ENCODE results near the gene CDPF1. TPM values are rescaled to one million over a fixed set of nuclear protein-coding genes. Genes with fewer than 3 reads are reported as not detected.

CDPF1 gene
- total RNA-seq, 2 donors from 2014 or later = 16.2 to 20.6 TPM

DNA sequence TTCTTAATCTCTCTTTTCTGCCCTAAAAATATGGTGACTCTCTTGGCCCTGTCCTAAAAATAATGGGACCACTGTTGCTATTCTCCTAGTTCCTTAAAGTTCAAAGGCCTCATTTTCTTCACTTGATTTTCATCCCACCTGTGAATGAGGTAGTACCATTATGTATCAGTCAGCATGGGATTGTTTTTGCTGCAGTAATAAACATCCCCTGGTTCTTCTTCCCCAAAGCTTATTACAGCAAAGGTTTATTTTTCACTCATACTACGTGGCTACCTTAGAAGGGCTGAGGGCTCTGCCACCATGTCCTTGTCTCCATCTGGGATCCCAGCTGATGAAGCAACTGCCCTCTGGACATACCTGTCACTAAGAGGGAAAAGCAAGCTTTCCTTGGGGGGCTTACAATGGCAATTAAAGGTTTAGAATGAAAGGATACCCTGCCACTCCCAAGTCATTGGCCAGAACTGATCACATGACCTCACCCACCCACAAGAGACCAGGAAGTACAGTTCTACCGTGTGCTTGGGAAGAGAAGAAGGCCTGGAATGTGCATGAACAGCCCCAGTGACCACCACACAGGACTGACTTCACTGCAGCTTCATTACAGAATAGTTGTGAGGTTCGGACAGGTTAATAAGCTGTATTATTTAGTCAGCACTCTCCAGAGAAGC, 25.5 kb upstream of the CDPF1 start:
- no peak for TF ChIP-seq POLR2A (IDR thresholded peaks at IDR 0.05)
- Histone ChIP-seq H3K4me3 (no peak overlapping the region), H3K4me1 (replicated peaks) (no peaks in the 10 kb centered on the region), H3K27me3 (replicated peaks; ENCODE audit: insufficient read depth) (no peaks in the 10 kb centered on the region), H3K9me3 (no peaks in the 10 kb centered on the region), H3K36me3 (peaks cover 2 to 21% of the 10 kb centered on the region in 2 donors), H3K27ac (no peak overlapping the region)
- no peak for DNase-seq (ENCODE audit: low spot score)
- 71% methylated on average over 3 of the region's 3 CpGs for WGBS
- intact Hi-C loops (cut with DNase I) = no loop called here

DNA sequence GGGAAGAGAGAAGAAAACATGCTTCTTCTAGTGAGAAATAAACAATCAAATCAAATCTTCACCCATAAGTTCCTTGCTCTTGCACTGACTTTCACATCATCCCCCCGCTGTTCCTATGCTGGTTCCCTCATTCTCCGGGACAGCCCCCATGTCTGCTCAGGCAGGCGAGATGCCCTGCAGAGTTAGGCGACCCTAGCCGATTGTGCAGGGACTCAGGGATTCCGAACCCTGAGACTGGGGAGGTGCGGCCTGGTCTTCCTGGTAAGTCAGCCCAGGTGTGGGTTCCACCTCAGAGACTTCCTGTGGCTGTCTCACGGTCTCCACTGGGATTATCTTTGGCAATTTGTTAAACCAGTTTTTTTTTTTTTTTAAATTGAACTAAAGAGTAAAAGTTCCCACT, 24.3 kb upstream of the CDPF1 start:
- TF ChIP-seq POLR2A (IDR thresholded peaks at IDR 0.05) = no peak
- TF ChIP-seq POLR2AphosphoS5 (IDR thresholded peaks at IDR 0.05) = no peak
- TF ChIP-seq, protein P1, sequence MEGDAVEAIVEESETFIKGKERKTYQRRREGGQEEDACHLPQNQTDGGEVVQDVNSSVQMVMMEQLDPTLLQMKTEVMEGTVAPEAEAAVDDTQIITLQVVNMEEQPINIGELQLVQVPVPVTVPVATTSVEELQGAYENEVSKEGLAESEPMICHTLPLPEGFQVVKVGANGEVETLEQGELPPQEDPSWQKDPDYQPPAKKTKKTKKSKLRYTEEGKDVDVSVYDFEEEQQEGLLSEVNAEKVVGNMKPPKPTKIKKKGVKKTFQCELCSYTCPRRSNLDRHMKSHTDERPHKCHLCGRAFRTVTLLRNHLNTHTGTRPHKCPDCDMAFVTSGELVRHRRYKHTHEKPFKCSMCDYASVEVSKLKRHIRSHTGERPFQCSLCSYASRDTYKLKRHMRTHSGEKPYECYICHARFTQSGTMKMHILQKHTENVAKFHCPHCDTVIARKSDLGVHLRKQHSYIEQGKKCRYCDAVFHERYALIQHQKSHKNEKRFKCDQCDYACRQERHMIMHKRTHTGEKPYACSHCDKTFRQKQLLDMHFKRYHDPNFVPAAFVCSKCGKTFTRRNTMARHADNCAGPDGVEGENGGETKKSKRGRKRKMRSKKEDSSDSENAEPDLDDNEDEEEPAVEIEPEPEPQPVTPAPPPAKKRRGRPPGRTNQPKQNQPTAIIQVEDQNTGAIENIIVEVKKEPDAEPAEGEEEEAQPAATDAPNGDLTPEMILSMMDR (IDR thresholded peaks at IDR 0.05) = no peak
- Histone ChIP-seq H3K27me3 (replicated peaks; ENCODE audit: insufficient read depth) (no peaks in the 10 kb centered on the region), H3K36me3 (peaks cover 2 to 21% of the 10 kb centered on the region in 2 donors)

DNA sequence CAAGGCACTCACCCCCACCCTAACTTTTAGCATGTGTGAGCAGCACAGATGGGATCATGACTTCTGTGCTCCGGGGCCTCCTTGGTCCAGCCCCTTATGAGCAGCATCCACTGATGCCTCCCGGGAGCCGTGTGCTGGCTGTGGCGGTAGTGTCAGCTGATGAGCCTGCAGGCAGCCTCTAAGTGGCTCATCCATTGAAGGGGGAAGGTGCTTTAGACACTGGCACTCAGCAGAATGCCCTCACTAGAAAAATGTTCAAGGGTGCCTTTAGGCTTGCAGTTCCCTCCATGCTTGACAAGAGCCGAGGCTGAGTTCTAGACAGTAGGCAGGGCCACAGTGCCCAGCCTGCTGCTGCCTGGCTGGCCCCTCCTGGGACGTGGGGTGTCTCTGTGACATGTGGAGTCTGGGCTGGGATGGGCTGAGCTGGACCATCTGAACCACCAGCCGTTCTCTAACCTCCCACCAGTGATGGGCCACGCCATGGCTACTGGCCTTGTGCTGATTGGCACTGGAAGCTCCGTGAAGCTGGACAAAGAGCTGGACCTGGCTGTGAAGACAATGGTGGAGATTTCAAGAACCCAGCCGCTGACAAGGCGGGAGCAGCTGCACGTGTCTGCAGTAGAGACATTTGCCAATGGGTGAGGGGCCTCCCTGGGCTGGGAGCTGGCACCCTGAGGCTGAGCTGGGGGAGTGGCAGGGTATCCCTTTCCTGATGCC, 23.5 kb upstream of the CDPF1 start:
- Histone ChIP-seq H3K27ac (no peak overlapping the region), H3K36me3 (peaks cover 2 to 20% of the 10 kb centered on the region in 2 donors), H3K4me1 (replicated peaks) (peaks cover 9% of the 10 kb centered on the region), H3K4me3 (no peak overlapping the region), H3K27me3 (replicated peaks; ENCODE audit: insufficient read depth) (no peaks in the 10 kb centered on the region), H3K9me3 (no peaks in the 10 kb centered on the region)
- 80% methylated on average over 10 of the region's 12 CpGs for WGBS
- DNase-seq (ENCODE audit: low spot score) = no peak
- no peak for TF ChIP-seq POLR2A (IDR thresholded peaks at IDR 0.05)
- TF ChIP-seq, protein P1 (IDR thresholded peaks at IDR 0.05) = no peak
- no peak for TF ChIP-seq POLR2AphosphoS5 (IDR thresholded peaks at IDR 0.05)
- intact Hi-C loops (cut with DNase I) = no loop called here

More for the DNA sequence above, 24.3 kb upstream of the CDPF1 start:
- no peak for DNase-seq (ENCODE audit: low spot score)
- intact Hi-C loops (cut with DNase I) = no loop called here
- Histone ChIP-seq H3K4me3 (no peak overlapping the region), H3K27ac (no peak overlapping the region), H3K9me3 (no peaks in the 10 kb centered on the region), H3K4me1 (replicated peaks) (peaks cover 3% of the 10 kb centered on the region)
- 91% methylated on average over 8 of the region's 8 CpGs for WGBS

DNA sequence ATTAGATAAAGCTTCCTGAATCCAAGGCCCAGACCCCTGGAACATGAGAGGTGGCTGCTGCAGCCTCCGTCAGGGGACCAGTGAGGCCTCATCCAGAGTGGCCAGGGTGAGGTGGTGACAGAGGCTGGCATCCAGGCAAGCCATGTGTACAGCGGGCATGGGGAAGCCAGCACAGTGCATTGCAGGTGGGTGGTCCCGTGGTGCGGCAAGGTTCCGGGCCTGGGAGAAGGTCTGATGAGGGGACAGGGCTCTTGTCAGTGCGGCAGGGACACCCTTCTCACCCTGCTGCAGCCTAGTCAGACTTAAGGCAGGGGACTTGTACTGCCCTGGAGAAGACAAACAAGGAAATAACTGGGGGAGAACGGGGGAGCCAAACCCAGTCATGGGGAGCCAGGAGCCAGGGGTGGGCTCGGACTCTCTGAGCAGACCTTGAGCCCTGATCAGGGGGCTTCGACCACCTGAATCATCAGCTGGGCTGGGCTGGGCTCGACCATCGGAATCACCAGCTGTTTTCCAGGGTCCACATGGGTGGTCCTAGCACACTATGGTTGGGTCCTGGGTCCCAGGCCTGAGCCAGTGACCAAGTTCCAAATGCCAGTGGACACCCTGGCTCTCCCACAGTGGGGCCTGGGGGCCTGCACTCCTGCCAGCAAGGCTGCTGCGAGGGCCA, 22.8 kb upstream of the CDPF1 start:
- Histone ChIP-seq H3K27ac (no peak overlapping the region), H3K4me1 (replicated peaks) (peaks cover 9% of the 10 kb centered on the region), H3K27me3 (replicated peaks; ENCODE audit: insufficient read depth) (no peaks in the 10 kb centered on the region), H3K36me3 (peaks cover 2 to 13% of the 10 kb centered on the region in 2 donors), H3K9me3 (no peaks in the 10 kb centered on the region), H3K4me3 (no peak overlapping the region)
- 90% methylated on average over 12 of the region's 12 CpGs for WGBS
- intact Hi-C loops (cut with DNase I) = no loop called here
- no peak for DNase-seq (ENCODE audit: low spot score)
- TF ChIP-seq POLR2A (IDR thresholded peaks at IDR 0.05) (no peak), POLR2AphosphoS5 (IDR thresholded peaks at IDR 0.05) (no peak)
- TF ChIP-seq, protein P1 (IDR thresholded peaks at IDR 0.05) = no peak

DNA sequence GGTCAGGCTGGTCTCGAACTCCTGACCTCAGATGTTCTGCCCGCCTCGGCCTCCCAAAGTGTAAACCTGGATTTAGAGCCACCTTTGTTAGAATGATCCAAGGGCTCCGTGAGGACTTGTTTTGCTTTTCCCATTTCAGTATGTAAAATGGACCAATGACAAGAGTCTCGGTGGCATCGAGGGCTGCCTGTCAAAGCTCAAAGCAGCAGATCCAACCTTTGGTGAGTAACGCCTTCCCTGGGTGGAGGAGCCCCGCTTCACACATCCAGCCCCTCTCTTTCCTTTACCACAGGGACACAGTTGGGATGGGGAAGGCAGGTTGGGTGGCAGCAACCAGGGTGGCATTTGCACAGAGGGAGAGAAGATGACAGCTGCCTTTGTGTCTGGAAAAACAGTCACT, 22.1 kb upstream of the CDPF1 start:
- H3K27me3 ChIP-seq (replicated peaks; ENCODE audit: insufficient read depth) = no peaks in the 10 kb centered on the region
- TF ChIP-seq POLR2A (IDR thresholded peaks at IDR 0.05) = no peak
- DNase-seq (ENCODE audit: low spot score) = no peak
- no peak overlapping the region for H3K4me3 ChIP-seq
- WGBS = 93% methylated on average over 8 of the region's 8 CpGs
- intact Hi-C loops (cut with DNase I) = no loop called here
- peaks cover 2 to 10% of the 10 kb centered on the region in 2 donors for H3K36me3 ChIP-seq
- no peak overlapping the region for H3K27ac ChIP-seq
- no peaks in the 10 kb centered on the region for H3K9me3 ChIP-seq
- H3K4me1 ChIP-seq (replicated peaks) = peaks cover 9% of the 10 kb centered on the region

Data from prostate gland (tissue), 2 donors.